ENCODE data around the gene BBS7.

DNA sequence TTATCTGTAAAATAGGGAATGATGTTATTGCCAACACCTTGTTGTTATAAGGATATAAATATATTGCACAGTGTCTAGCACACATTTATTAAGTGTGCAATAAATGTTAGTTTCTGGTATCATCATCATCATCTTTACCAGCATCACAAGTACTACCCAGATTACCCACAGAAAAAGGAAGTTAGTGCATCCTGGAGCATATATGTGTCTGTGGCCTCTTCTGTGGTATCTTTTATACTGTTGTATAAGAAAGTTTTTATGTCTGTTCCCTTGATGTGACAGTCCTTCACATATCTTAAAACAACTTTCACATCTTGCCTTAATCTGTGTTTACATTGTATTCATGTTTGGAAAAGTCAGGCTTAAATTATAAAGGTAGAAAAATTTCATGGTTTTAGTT is 59.2 kb downstream of the BBS7 start:
- TF ChIP-seq, protein P1, sequence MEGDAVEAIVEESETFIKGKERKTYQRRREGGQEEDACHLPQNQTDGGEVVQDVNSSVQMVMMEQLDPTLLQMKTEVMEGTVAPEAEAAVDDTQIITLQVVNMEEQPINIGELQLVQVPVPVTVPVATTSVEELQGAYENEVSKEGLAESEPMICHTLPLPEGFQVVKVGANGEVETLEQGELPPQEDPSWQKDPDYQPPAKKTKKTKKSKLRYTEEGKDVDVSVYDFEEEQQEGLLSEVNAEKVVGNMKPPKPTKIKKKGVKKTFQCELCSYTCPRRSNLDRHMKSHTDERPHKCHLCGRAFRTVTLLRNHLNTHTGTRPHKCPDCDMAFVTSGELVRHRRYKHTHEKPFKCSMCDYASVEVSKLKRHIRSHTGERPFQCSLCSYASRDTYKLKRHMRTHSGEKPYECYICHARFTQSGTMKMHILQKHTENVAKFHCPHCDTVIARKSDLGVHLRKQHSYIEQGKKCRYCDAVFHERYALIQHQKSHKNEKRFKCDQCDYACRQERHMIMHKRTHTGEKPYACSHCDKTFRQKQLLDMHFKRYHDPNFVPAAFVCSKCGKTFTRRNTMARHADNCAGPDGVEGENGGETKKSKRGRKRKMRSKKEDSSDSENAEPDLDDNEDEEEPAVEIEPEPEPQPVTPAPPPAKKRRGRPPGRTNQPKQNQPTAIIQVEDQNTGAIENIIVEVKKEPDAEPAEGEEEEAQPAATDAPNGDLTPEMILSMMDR (conservative IDR thresholded peaks at IDR 0.05 in 1 of 2, IDR thresholded peaks at IDR 0.05 in 1 of 2; ENCODE audit: low read depth in 1 of 2, low read length in 2 of 2) = no peak
- TF ChIP-seq EZH2 (IDR thresholded peaks at IDR 0.05; ENCODE audit: low read length, missing control alignments) = no peak
